Measurements from ENCODE around the gene CTAG1A. TPM values are rescaled to one million over a fixed set of nuclear protein-coding genes. Genes with fewer than 3 reads are reported as not detected.
"Not testable (repeated sequence)": the region's sequence is repeated elsewhere in the genome, so short reads cannot be mapped to it uniquely, and the experiment has no call there.

The CTAG1A gene
- polyA plus RNA-seq, 4 donors = not detected

GRCh38 chrX:154570361-154570760, 14.6 kb upstream of the CTAG1A start:
- DNase-seq (ENCODE audit: low read depth in 4 of 4, low spot score in 2 of 4) = not testable (repeated sequence)

GRCh38 chrX:154573061-154573460, 11.9 kb upstream of the CTAG1A start:
- not testable (repeated sequence) for DNase-seq (ENCODE audit: low read depth in 4 of 4, low spot score in 2 of 4)

- not testable (repeated sequence) for DNase-seq (ENCODE audit: low read depth in 4 of 4, low spot score in 2 of 4)
Observed at GRCh38 chrX:154575076-154575475, 9.9 kb upstream of the CTAG1A start.

- DNase-seq (ENCODE audit: low read depth in 4 of 4, low spot score in 2 of 4) = not testable (repeated sequence)
Observed at GRCh38 chrX:154582994-154583393, 1.9 kb upstream of the CTAG1A start.

- DNase-seq (ENCODE audit: low read depth in 4 of 4, low spot score in 2 of 4) = not testable (repeated sequence)
Observed at GRCh38 chrX:154590415-154590814, 5.5 kb downstream of the CTAG1A start.

- DNase-seq (ENCODE audit: low read depth in 4 of 4, low spot score in 2 of 4) = no peak
Observed at GRCh38 chrX:154592505-154592904, 7.6 kb downstream of the CTAG1A start.

- DNase-seq (ENCODE audit: low read depth in 4 of 4, low spot score in 2 of 4) = no peak
Observed at GRCh38 chrX:154593201-154593600, 8.3 kb downstream of the CTAG1A start.

GRCh38 chrX:154594491-154594890, 9.6 kb downstream of the CTAG1A start:
- no peak for DNase-seq (ENCODE audit: low read depth in 4 of 4, low spot score in 2 of 4)

- DNase-seq (ENCODE audit: low read depth in 4 of 4, low spot score in 2 of 4) = no peak
Observed at GRCh38 chrX:154595559-154596249, 10.8 kb downstream of the CTAG1A start.

GRCh38 chrX:154596290-154596929, 11.5 kb downstream of the CTAG1A start:
- DNase-seq (ENCODE audit: low read depth in 4 of 4, low spot score in 2 of 4) = peak in 2 of 4 donors; percentile 7 to 40

- DNase-seq (ENCODE audit: low read depth in 4 of 4, low spot score in 2 of 4) = no peak
Observed at GRCh38 chrX:154597221-154597620, 12.3 kb downstream of the CTAG1A start.

- DNase-seq (ENCODE audit: low read depth in 4 of 4, low spot score in 2 of 4) = no peak
Observed at GRCh38 chrX:154598656-154599055, 13.7 kb downstream of the CTAG1A start.

GRCh38 chrX:154599531-154599930, 14.6 kb downstream of the CTAG1A start:
- no peak for DNase-seq (ENCODE audit: low read depth in 4 of 4, low spot score in 2 of 4)

GRCh38 chrX:154600759-154601374, 15.9 kb downstream of the CTAG1A start:
- no peak for DNase-seq (ENCODE audit: low read depth in 4 of 4, low spot score in 2 of 4)

GRCh38 chrX:154602226-154602625, 17.3 kb downstream of the CTAG1A start:
- DNase-seq (ENCODE audit: low read depth in 4 of 4, low spot score in 2 of 4) = no peak

GRCh38 chrX:154602766-154603437, 18.0 kb downstream of the CTAG1A start:
- no peak for DNase-seq (ENCODE audit: low read depth in 4 of 4, low spot score in 2 of 4)

GRCh38 chrX:154603438-154604430, 18.8 kb downstream of the CTAG1A start:
- no peak for DNase-seq (ENCODE audit: low read depth in 4 of 4, low spot score in 2 of 4)

- DNase-seq (ENCODE audit: low read depth in 4 of 4, low spot score in 2 of 4) = no peak
Observed at GRCh38 chrX:154605566-154605965, 20.6 kb downstream of the CTAG1A start.

GRCh38 chrX:154607370-154607769, 22.4 kb downstream of the CTAG1A start:
- no peak for DNase-seq (ENCODE audit: low read depth in 4 of 4, low spot score in 2 of 4)

GRCh38 chrX:154607976-154608375, 23.0 kb downstream of the CTAG1A start:
- DNase-seq (ENCODE audit: low read depth in 4 of 4, low spot score in 2 of 4) = not testable (repeated sequence)

All from left renal cortex interstitium (tissue), 4 donors.